H1 (cell line): ENCODE data around the gene SH3GL2. TPM values are rescaled to one million over a fixed set of nuclear protein-coding genes. Genes with fewer than 3 reads are reported as not detected.

Experiments
- BCL11A ChIP-seq, 2 experiments: IDR thresholded peaks; one replicate each; pipeline ENCODE4 v1.6.1; 2011; ENCODE audit warnings: low read depth in 2 of 2, low read length in 2 of 2, mild to moderate bottlenecking in 2 of 2
- GTF2F1 ChIP-seq: IDR thresholded peaks from 2 replicates; pipeline ENCODE4 v1.6.1; 2012; ENCODE audit warnings: low read depth, low read length, improper control_type of control experiment, borderline replicate concordance
- JUN ChIP-seq: IDR thresholded peaks from 2 replicates; pipeline ENCODE4 v1.6.1; 2011; ENCODE audit warnings: low read depth, mild to moderate bottlenecking, improper control_type of control experiment, low read length
- KDM4A ChIP-seq: IDR thresholded peaks from one replicate; pipeline ENCODE4 v1.7.1; 2012; ENCODE audit warnings: low read depth, mild to moderate bottlenecking, moderate library complexity, low read length, inconsistent platforms; ENCODE audit not compliant: severe bottlenecking
- PHF8 ChIP-seq: fragments of 200-600 bp; sonication (generic); conservative IDR thresholded peaks from 2 replicates; pipeline ENCODE4 v1.7.1; 2012; ENCODE audit warnings: low read depth, mild to moderate bottlenecking, inconsistent platforms, low read length, moderate library complexity
- TEAD4 ChIP-seq: IDR thresholded peaks from 2 replicates; pipeline ENCODE4 v1.6.1; 2012; ENCODE audit warnings: low read depth, low read length, inconsistent platforms, mixed read lengths
- polyA plus RNA-seq, 7 experiments: library from polyadenylated mRNA; depleted of rRNA in 3 of 7; stranded (reverse) in 5 of 7; unstranded in 2 of 7; fragments of >200 nt in 5 of 7; fragments of 200-250 nt in 2 of 7; gene quantifications; 1 replicate in 5 of 7; 2 replicates in 1 of 7; 4 replicates in 1 of 7; pipeline versions ENCODE4 v1.2.1 to v1.2.3, GENCODE V29; 2011 to 2013; ENCODE audit warnings: missing spikeins in 2 of 7, mixed read lengths in 2 of 7
- total RNA-seq: library from RNA; stranded (reverse); fragmentation: NEBNext Ultra II Directional; extraction: Animal tissue kit (Norgen Biotek cat#: 25700); gene quantifications from 2 replicates; pipeline ENCODE4 v1.2.1, GENCODE V29; 2021

The SH3GL2 gene
- total and polyA plus RNA-seq, 2 of the 8 experiments (the other 6 are each of a cell fraction or from before 2014, with no cell fraction given) = 4.7 to 5.3 TPM

- TF ChIP-seq PHF8 (no peak), GTF2F1 (no peak), JUN (no peak), KDM4A (no peak), BCL11A (IDR thresholded peaks at IDR 0.05; ENCODE audit: low read depth in 2 of 2, low read length in 2 of 2) (no peak), TEAD4 (no peak)
These were observed 21.9 kb upstream of the SH3GL2 start (continued) for GRCh38 chr9:17556935-17557334.
